Uterus (tissue), 4 donors: Measurements from ENCODE around the gene TREML2. TPM values are rescaled to one million over a fixed set of nuclear protein-coding genes. Genes with fewer than 3 reads are reported as not detected.

ENCODE experiments used
- DNase-seq, 2 donors: peaks; one replicate each; pipeline ENCODE4 v3.0.0-alpha.2; 2019 to 2020
- H3K27ac ChIP-seq, 2 donors: fragments of 200-600 bp; sonication (generic); 1 replicate in 1 of 2; 2 replicates in 1 of 2; pipeline ENCODE4 v1.5.1; 2016 to 2018
- H3K27me3 ChIP-seq, 2 donors: fragments of 200-600 bp; sonication (generic); one replicate each; pipeline ENCODE4 v1.5.1; 2018 to 2019; ENCODE audit warnings: control low read depth in 1 of 2
- H3K36me3 ChIP-seq, 2 donors: fragments of 200-600 bp; sonication (generic); one replicate each; pipeline ENCODE4 v1.5.1; 2019; ENCODE audit warnings: control low read depth in 1 of 2
- H3K4me1 ChIP-seq, 2 donors: fragments of 200-600 bp; sonication (generic); one replicate each; pipeline ENCODE4 v1.5.1; 2018 to 2019; ENCODE audit warnings: control low read depth in 1 of 2
- H3K4me3 ChIP-seq, 2 donors: fragments of 200-600 bp; sonication (generic); 1 replicate in 1 of 2; 2 replicates in 1 of 2; pipeline ENCODE4 v1.5.1; 2018 to 2019; ENCODE audit warnings: mild to moderate bottlenecking in 1 of 2
- H3K9me3 ChIP-seq, 2 donors: fragments of 200-600 bp; sonication (generic); one replicate each; pipeline ENCODE4 v1.5.1; 2019; ENCODE audit warnings: control low read depth in 1 of 2
- CTCF ChIP-seq, 4 experiments: fragments of 200-600 bp in 2 of 4; fragments of 450-650 bp in 2 of 4; sonication (generic) in 2 of 4; IDR thresholded peaks; one replicate each; pipeline ENCODE4 v1.5.1; 2016 to 2019; ENCODE audit warnings: antibody characterized with exemption in 4 of 4, mild to moderate bottlenecking in 2 of 4, moderate library complexity in 1 of 4
- POLR2A ChIP-seq, 2 donors: fragments of 450-650 bp; IDR thresholded peaks; one replicate each; pipeline ENCODE4 v1.6.1; 2016; ENCODE audit warnings: antibody characterized with exemption in 2 of 2, mild to moderate bottlenecking in 1 of 2, moderate library complexity in 1 of 2
- intact Hi-C: fragments of 100-400 bp; cut with DNase I; formaldehyde crosslinking; loops from one replicate; pipeline ENCODE4 v1.15.1; 2023; ENCODE audit warnings: low total_unique reads
- total RNA-seq, 4 donors: library from RNA; depleted of rRNA in 3 of 4; stranded (reverse); fragments of >200 nt in 3 of 4; gene quantifications; one replicate each; pipeline versions ENCODE4 v1.1.0 to v1.2.4, GENCODE V29; 2014 to 2023
- donor health status: DM: yes; HTN: yes; CAD: no.

TREML2 gene
- total RNA-seq, 4 donors from 2014 or later, result 0.12 TPM; not detected in 3

GRCh38 chr6:41184761-41185160, 16.2 kb downstream of the TREML2 start:
- Histone ChIP-seq H3K4me1 (no peaks in the 10 kb centered on the region), H3K36me3 (no peaks in the 10 kb centered on the region), H3K27ac (no peak overlapping the region), H3K27me3 (no peaks in the 10 kb centered on the region), H3K4me3 (no peak overlapping the region), H3K9me3 (no peaks in the 10 kb centered on the region)
- intact Hi-C loops, result no loop called here
- no peak for TF ChIP-seq CTCF (IDR thresholded peaks at IDR 0.05)
- no peak for TF ChIP-seq POLR2A (IDR thresholded peaks at IDR 0.05)
- DNase-seq, result no peak

GRCh38 chr6:41182069-41183034, 18.6 kb downstream of the TREML2 start:
- TF ChIP-seq POLR2A (IDR thresholded peaks at IDR 0.05), result no peak
- no peak for TF ChIP-seq CTCF (IDR thresholded peaks at IDR 0.05)
- Histone ChIP-seq H3K36me3 (no peaks in the 10 kb centered on the region), H3K9me3 (no peaks in the 10 kb centered on the region), H3K27me3 (no peaks in the 10 kb centered on the region), H3K4me1 (no peaks in the 10 kb centered on the region), H3K4me3 (no peak overlapping the region), H3K27ac (no peak overlapping the region)
- no peak for DNase-seq
- intact Hi-C loops, result no loop called here

- Histone ChIP-seq H3K4me1 (no peaks in the 10 kb centered on the region), H3K9me3 (no peaks in the 10 kb centered on the region), H3K27ac (no peak overlapping the region), H3K27me3 (no peaks in the 10 kb centered on the region), H3K36me3 (no peaks in the 10 kb centered on the region), H3K4me3 (no peak overlapping the region)
- no peak for TF ChIP-seq POLR2A (IDR thresholded peaks at IDR 0.05)
- TF ChIP-seq CTCF (IDR thresholded peaks at IDR 0.05), result no peak
- no peak for DNase-seq
- intact Hi-C loops, result no loop called here
Observed at GRCh38 chr6:41181566-41181965, 19.4 kb downstream of the TREML2 start.

GRCh38 chr6:41179163-41179562, 21.8 kb downstream of the TREML2 start:
- H3K36me3 ChIP-seq, result no peaks in the 10 kb centered on the region
- H3K9me3 ChIP-seq, result no peaks in the 10 kb centered on the region
- no peak overlapping the region for H3K27ac ChIP-seq
- no peak for TF ChIP-seq CTCF (IDR thresholded peaks at IDR 0.05)
- TF ChIP-seq POLR2A (IDR thresholded peaks at IDR 0.05), result no peak
- no peaks in the 10 kb centered on the region for H3K27me3 ChIP-seq
- no peak for DNase-seq
- H3K4me1 ChIP-seq, result no peaks in the 10 kb centered on the region
- intact Hi-C loops, result no loop called here
- H3K4me3 ChIP-seq, result no peak overlapping the region

GRCh38 chr6:41177695-41178094, 23.3 kb downstream of the TREML2 start:
- no peaks in the 10 kb centered on the region for H3K4me1 ChIP-seq
- intact Hi-C loops, result no loop called here
- no peaks in the 10 kb centered on the region for H3K27me3 ChIP-seq
- H3K9me3 ChIP-seq, result no peaks in the 10 kb centered on the region
- no peak for TF ChIP-seq CTCF (IDR thresholded peaks at IDR 0.05)
- no peak for TF ChIP-seq POLR2A (IDR thresholded peaks at IDR 0.05)
- no peak overlapping the region for H3K4me3 ChIP-seq
- DNase-seq, result no peak
- no peaks in the 10 kb centered on the region for H3K36me3 ChIP-seq
- H3K27ac ChIP-seq, result no peak overlapping the region
